Measurements from ENCODE around the gene CDH20.

Gene CDH20

GRCh38 chr18:61333271-61333745 lies at the start of gene CDH20:
Gene CDH20 (plus strand): TSS chr18:61333430.
- no peak for TF ChIP-seq CTCF (IDR thresholded peaks at IDR 0.05; ENCODE audit: low read depth, low read length, missing control alignments)
- DNase-seq (ENCODE audit: low read depth) = no peak
- H3K4me3 ChIP-seq (ENCODE audit: low read depth, low read length) = no peak within 1 kb of the TSS

GRCh38 chr18:61284039-61284438 lies 49.2 kb upstream of the CDH20 start:
- no peak for TF ChIP-seq CTCF (IDR thresholded peaks at IDR 0.05; ENCODE audit: low read depth, low read length, missing control alignments)
- no peak overlapping the region for H3K4me3 ChIP-seq (ENCODE audit: low read depth, low read length)
- no peak for DNase-seq (ENCODE audit: low read depth)

- no peak for TF ChIP-seq CTCF (IDR thresholded peaks at IDR 0.05; ENCODE audit: low read depth, low read length, missing control alignments)
Observed at GRCh38 chr18:61285777-61286176, 47.5 kb upstream of the CDH20 start.

DNA sequence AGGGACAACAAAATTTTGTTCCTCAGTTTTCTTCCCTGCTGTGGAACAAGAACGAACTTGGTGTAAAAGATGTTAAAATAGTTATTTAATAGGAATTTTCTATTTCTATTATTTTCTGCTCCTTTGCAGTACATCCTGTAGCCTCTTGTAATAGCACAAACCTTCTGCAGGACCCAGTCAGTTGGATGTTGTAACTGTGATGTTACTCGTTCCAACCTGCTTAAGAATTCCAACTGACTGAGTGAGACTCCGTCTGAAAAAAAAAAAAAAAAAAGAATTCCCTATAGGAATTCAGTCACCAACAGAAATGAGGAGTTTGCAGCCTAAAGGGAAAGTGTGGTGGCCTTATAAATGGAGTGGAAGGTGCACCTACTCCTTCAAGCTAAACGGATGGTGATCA lies 46.4 kb upstream of the CDH20 start:
- TF ChIP-seq CTCF (IDR thresholded peaks at IDR 0.05; ENCODE audit: low read depth, low read length, missing control alignments) = no peak
- H3K4me3 ChIP-seq (ENCODE audit: low read depth, low read length) = no peak overlapping the region
- no peak for DNase-seq (ENCODE audit: low read depth)

More at GRCh38 chr18:61285777-61286176, 47.5 kb upstream of the CDH20 start:
- DNase-seq (ENCODE audit: low read depth) = no peak
- H3K4me3 ChIP-seq (ENCODE audit: low read depth, low read length) = no peak overlapping the region

- no peak overlapping the region for H3K4me3 ChIP-seq (ENCODE audit: low read depth, low read length)
- TF ChIP-seq CTCF (IDR thresholded peaks at IDR 0.05; ENCODE audit: low read depth, low read length, missing control alignments) = no peak
- no peak for DNase-seq (ENCODE audit: low read depth)
Observed at GRCh38 chr18:61290616-61291015, 42.6 kb upstream of the CDH20 start.

- DNase-seq (ENCODE audit: low read depth) = no peak
- TF ChIP-seq CTCF (IDR thresholded peaks at IDR 0.05; ENCODE audit: low read depth, low read length, missing control alignments) = no peak
- no peak overlapping the region for H3K4me3 ChIP-seq (ENCODE audit: low read depth, low read length)
Observed at GRCh38 chr18:61292280-61293035, 40.8 kb upstream of the CDH20 start.

DNA sequence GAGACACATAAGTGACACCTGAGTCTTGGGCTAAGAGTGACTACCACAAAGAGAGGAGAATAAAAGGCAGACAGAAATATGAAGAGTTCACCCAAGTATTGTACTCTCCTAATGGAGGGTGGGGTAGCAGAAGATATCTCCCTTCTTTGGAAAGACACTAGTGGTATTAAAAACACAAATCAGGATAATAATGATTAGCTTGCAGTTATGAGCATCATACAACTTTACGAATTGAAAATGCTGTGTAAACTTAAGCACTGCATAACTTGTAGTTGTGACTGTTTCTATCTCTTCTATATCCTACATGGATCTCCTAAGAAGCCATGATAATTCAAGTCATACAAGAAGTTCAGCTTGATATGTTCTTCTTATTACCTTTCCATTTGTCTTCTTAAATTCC lies 38.1 kb upstream of the CDH20 start:
- H3K4me3 ChIP-seq (ENCODE audit: low read depth, low read length) = no peak overlapping the region
- no peak for TF ChIP-seq CTCF (IDR thresholded peaks at IDR 0.05; ENCODE audit: low read depth, low read length, missing control alignments)
- DNase-seq (ENCODE audit: low read depth) = no peak

Measured in GM12864 (cell line).